ENCODE measurements around the gene PDK4.

DNA sequence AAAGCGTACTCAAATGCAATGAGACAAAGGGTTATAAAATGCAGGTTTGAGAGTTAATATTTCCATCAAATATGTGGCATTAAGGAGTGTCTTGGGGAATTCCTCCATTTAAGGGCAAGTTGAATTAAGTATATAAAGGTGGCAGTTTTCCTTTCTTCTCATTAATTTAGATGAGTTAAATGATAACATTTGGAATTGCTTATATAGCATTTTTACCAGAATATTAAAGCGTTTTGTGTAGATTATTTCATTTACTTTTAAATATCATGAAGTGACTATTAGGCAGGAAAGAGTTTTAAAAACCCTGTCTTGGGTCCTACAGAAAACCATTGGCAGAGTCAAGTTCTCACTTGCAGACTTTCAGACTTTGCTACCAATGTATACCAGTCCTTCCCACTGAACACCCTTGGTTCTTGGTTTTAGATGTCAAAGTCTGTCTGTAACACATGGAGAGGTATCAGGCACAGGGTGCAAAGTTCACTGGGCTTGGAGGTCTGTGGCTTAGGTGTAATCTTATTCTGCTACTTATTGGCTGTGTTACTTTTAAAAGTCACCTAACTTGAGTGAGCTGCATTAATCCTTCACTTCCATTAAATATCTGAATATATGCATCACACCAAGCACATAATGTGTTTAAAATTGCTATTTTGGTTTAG, 59.5 kb downstream of the PDK4 start:
- TF ChIP-seq, protein P1, sequence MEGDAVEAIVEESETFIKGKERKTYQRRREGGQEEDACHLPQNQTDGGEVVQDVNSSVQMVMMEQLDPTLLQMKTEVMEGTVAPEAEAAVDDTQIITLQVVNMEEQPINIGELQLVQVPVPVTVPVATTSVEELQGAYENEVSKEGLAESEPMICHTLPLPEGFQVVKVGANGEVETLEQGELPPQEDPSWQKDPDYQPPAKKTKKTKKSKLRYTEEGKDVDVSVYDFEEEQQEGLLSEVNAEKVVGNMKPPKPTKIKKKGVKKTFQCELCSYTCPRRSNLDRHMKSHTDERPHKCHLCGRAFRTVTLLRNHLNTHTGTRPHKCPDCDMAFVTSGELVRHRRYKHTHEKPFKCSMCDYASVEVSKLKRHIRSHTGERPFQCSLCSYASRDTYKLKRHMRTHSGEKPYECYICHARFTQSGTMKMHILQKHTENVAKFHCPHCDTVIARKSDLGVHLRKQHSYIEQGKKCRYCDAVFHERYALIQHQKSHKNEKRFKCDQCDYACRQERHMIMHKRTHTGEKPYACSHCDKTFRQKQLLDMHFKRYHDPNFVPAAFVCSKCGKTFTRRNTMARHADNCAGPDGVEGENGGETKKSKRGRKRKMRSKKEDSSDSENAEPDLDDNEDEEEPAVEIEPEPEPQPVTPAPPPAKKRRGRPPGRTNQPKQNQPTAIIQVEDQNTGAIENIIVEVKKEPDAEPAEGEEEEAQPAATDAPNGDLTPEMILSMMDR (IDR thresholded peaks at IDR 0.05): no peak
- no peak for TF ChIP-seq POLR2A (IDR thresholded peaks at IDR 0.05)
- TF ChIP-seq POLR2AphosphoS5 (IDR thresholded peaks at IDR 0.05): no peak
- no peak for TF ChIP-seq EP300 (IDR thresholded peaks at IDR 0.05)
